ENCODE measurements around the gene PEPD. TPM values are rescaled to one million over a fixed set of nuclear protein-coding genes. Genes with fewer than 3 reads are reported as not detected.

PEPD gene
- total RNA-seq, 4 donors from 2014 or later, result 92.6 to 323 (median 218) TPM

- Histone ChIP-seq H3K27ac (no peak overlapping the region), H3K27me3 (peaks cover 9% of the 10 kb centered on the region), H3K4me1 (no peaks in the 10 kb centered on the region), H3K4me3 (no peak overlapping the region), H3K36me3 (no peaks in the 10 kb centered on the region), H3K9me3 (no peaks in the 10 kb centered on the region)
- in situ Hi-C loops (cut with MboI; ENCODE audit: low pct_ligation_motif_present in 1 of 4, low pct_unique_long_range_greater_than_20kb in 1 of 4, low sequenced_read_pairs in 3 of 4) (no loop called here), intact Hi-C loops (cut with DNase I; ENCODE audit: low total_unique reads) (no loop called here)
- no peak for DNase-seq
- whole genome bisulfite sequencing, 2 donors (ENCODE audit: low coverage in 1 of 2), result 82 to 84% methylated on average over 4 to 5 of the region's 5 CpGs
- TF ChIP-seq POLR2A (IDR thresholded peaks at IDR 0.05) (no peak), CTCF (IDR thresholded peaks at IDR 0.05) (no peak), EP300 (IDR thresholded peaks at IDR 0.05; ENCODE audit: low read depth) (no peak), POLR2AphosphoS5 (IDR thresholded peaks at IDR 0.05) (no peak)
Measured at GRCh38 chr19:33546656-33547055, 25.1 kb upstream of the PEPD start.

GRCh38 chr19:33545217-33545981 lies 23.8 kb upstream of the PEPD start:
- Histone ChIP-seq H3K4me1 (no peaks in the 10 kb centered on the region), H3K36me3 (no peaks in the 10 kb centered on the region), H3K27ac (no peak overlapping the region), H3K27me3 (peaks cover 9% of the 10 kb centered on the region), H3K4me3 (no peak overlapping the region), H3K9me3 (no peaks in the 10 kb centered on the region)
- DNase-seq, result no peak
- intact Hi-C loops (cut with DNase I; ENCODE audit: low total_unique reads), result no loop called here
- TF ChIP-seq CTCF (IDR thresholded peaks at IDR 0.05) (no peak), POLR2AphosphoS5 (IDR thresholded peaks at IDR 0.05) (no peak), POLR2A (IDR thresholded peaks at IDR 0.05) (no peak), EP300 (IDR thresholded peaks at IDR 0.05; ENCODE audit: low read depth) (no peak)
- in situ Hi-C loops (cut with MboI; ENCODE audit: low pct_ligation_motif_present in 1 of 4, low pct_unique_long_range_greater_than_20kb in 1 of 4, low sequenced_read_pairs in 3 of 4), result no loop called here
- 74 to 100% methylated on average over 2 to 7 of the region's 9 CpGs for WGBS, 2 donors (ENCODE audit: low coverage in 1 of 2)

- H3K27me3 ChIP-seq, result peaks cover 16% of the 10 kb centered on the region
Measured at GRCh38 chr19:33535226-33535625, 13.6 kb upstream of the PEPD start.

More at GRCh38 chr19:33535226-33535625, 13.6 kb upstream of the PEPD start:
- intact Hi-C loops (cut with DNase I; ENCODE audit: low total_unique reads) (no loop called here), in situ Hi-C loops (cut with MboI; ENCODE audit: low pct_ligation_motif_present in 1 of 4, low pct_unique_long_range_greater_than_20kb in 1 of 4, low sequenced_read_pairs in 3 of 4) (no loop called here)
- Histone ChIP-seq H3K9me3 (no peaks in the 10 kb centered on the region), H3K36me3 (no peaks in the 10 kb centered on the region), H3K4me1 (no peaks in the 10 kb centered on the region), H3K4me3 (no peak overlapping the region), H3K27ac (no peak overlapping the region)
- no peak for TF ChIP-seq POLR2A (IDR thresholded peaks at IDR 0.05)
- no peak for TF ChIP-seq EP300 (IDR thresholded peaks at IDR 0.05; ENCODE audit: low read depth)
- TF ChIP-seq CTCF (IDR thresholded peaks at IDR 0.05), result no peak
- no peak for TF ChIP-seq POLR2AphosphoS5 (IDR thresholded peaks at IDR 0.05)
- WGBS, 2 donors (ENCODE audit: low coverage in 1 of 2), result 60 to 70% methylated on average over 8 of the region's 8 CpGs
- no peak for DNase-seq

All from transverse colon (tissue), 4 donors.